Smooth muscle cell (in vitro differentiated cells): Measurements from ENCODE around the gene ZNF628. TPM values are rescaled to one million over a fixed set of nuclear protein-coding genes. Genes with fewer than 3 reads are reported as not detected.

Experiments used
- DNase-seq: peaks from one replicate; lab custom pipeline; 2025; ENCODE audit not compliant: unreplicated experiment; lab: John Stamatoyannopoulos, UW
- H2AFZ ChIP-seq: fragments of 200-600 bp; sonication (generic); 2 replicates; pipeline ENCODE4 v1.6.0; 2016; ENCODE audit warnings: antibody characterized with exemption, low read depth, mild to moderate bottlenecking
- H3F3A ChIP-seq: fragments of 200-600 bp; sonication (generic); 2 replicates; pipeline ENCODE4 v1.6.0; 2017; ENCODE audit warnings: antibody characterized with exemption, low read depth
- H3K27ac ChIP-seq: fragments of 200-600 bp; sonication (generic); 2 replicates; pipeline ENCODE4 v1.5.1; 2016; ENCODE audit warnings: low read depth, mild to moderate bottlenecking
- H3K27me3 ChIP-seq: fragments of 200-600 bp; sonication (generic); 2 replicates; pipeline ENCODE4 v1.6.1; 2016; ENCODE audit warnings: low read depth, mild to moderate bottlenecking
- H3K36me3 ChIP-seq: fragments of 200-600 bp; sonication (generic); 2 replicates; pipeline ENCODE4 v1.5.1; 2016; ENCODE audit warnings: low read depth
- H3K4me1 ChIP-seq: fragments of 200-600 bp; sonication (generic); 2 replicates; pipeline ENCODE4 v1.5.1; 2016; ENCODE audit warnings: low read depth
- H3K4me2 ChIP-seq: fragments of 200-600 bp; sonication (generic); 2 replicates; pipeline ENCODE4 v1.6.0; 2016; ENCODE audit warnings: mild to moderate bottlenecking
- H3K4me3 ChIP-seq: fragments of 200-600 bp; sonication (generic); 2 replicates; pipeline ENCODE4 v1.5.1; 2016; ENCODE audit warnings: mild to moderate bottlenecking
- H3K79me2 ChIP-seq: fragments of 200-600 bp; sonication (generic); 2 replicates; pipeline ENCODE4 v1.6.0; 2016; ENCODE audit warnings: low read depth, mild to moderate bottlenecking
- H3K9ac ChIP-seq: fragments of 200-600 bp; sonication (generic); 2 replicates; pipeline ENCODE4 v1.6.0; 2016; ENCODE audit warnings: low read depth
- H3K9me3 ChIP-seq: fragments of 200-600 bp; sonication (generic); replicated peaks from 2 replicates; pipeline ENCODE4 v1.5.1; 2016; ENCODE audit warnings: low read depth
- H4K20me1 ChIP-seq: fragments of 200-600 bp; sonication (generic); 2 replicates; pipeline ENCODE4 v1.6.0; 2016; ENCODE audit warnings: low read depth
- WGBS: methylation state at CpG from one replicate; pipeline ENCODE4 v1.1.7; 2016; ENCODE audit warnings: low lambda C conversion rate; 5-methylcytosine and 5-hydroxymethylcytosine counted together
- polyA plus RNA-seq: library from polyadenylated mRNA; unstranded; fragments of >200 nt; fragmentation: Nextera tagmentation; extraction: Ambion mirVana; gene quantifications from 2 replicates; pipeline ENCODE4 v1.2.1, GENCODE V29; 2016
- total RNA-seq: library from RNA; depleted of rRNA; stranded (reverse); fragments of >200 nt; gene quantifications from 2 replicates; pipeline ENCODE4 v1.2.3, GENCODE V29; 2014
- TF ChIP-seq, protein P1 (sequence below): fragments of 200-600 bp; sonication (generic); IDR thresholded peaks from 2 replicates; pipeline ENCODE4 v1.5.1; 2017; ENCODE audit warnings: borderline replicate concordance, mild to moderate bottlenecking, antibody characterized with exemption; ENCODE audit not compliant: insufficient read depth, poor library complexity, severe bottlenecking

Gene ZNF628
- total and polyA plus RNA-seq, 2 experiments from 2014 or later = 1.3 to 2.6 TPM

GRCh38 chr19:55461259-55461973 lies 15.0 kb upstream of the ZNF628 start, which contains the start of gene ISOC2:
TSS of gene ISOC2 (minus strand) at chr19:55461642. CDS start at chr19:55456486, 5,156 bp downstream.
- H3K4me2 ChIP-seq = peak within 1 kb of the TSS; percentile 90
- H3K9ac ChIP-seq = peak within 1 kb of the TSS; percentile 67
- DNase-seq = peak; percentile 99
- TF ChIP-seq, protein P1, sequence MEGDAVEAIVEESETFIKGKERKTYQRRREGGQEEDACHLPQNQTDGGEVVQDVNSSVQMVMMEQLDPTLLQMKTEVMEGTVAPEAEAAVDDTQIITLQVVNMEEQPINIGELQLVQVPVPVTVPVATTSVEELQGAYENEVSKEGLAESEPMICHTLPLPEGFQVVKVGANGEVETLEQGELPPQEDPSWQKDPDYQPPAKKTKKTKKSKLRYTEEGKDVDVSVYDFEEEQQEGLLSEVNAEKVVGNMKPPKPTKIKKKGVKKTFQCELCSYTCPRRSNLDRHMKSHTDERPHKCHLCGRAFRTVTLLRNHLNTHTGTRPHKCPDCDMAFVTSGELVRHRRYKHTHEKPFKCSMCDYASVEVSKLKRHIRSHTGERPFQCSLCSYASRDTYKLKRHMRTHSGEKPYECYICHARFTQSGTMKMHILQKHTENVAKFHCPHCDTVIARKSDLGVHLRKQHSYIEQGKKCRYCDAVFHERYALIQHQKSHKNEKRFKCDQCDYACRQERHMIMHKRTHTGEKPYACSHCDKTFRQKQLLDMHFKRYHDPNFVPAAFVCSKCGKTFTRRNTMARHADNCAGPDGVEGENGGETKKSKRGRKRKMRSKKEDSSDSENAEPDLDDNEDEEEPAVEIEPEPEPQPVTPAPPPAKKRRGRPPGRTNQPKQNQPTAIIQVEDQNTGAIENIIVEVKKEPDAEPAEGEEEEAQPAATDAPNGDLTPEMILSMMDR = no peak
- peak within 1 kb of the TSS; percentile 26 for H3K27ac ChIP-seq
- WGBS = under 1% methylated on average over 54 of the region's 54 CpGs
- peaks cover 22% of the 10 kb centered on the region for H4K20me1 ChIP-seq
- peak within 1 kb of the TSS; percentile 70 for H3K4me3 ChIP-seq
- H3K27me3 ChIP-seq = peaks cover 14% of the 10 kb centered on the region
- peak within 1 kb of the TSS; percentile 46 for H2AFZ ChIP-seq
- H3K79me2 ChIP-seq = no peaks in the 10 kb centered on the region
- H3K4me1 ChIP-seq = peaks cover 4% of the 10 kb centered on the region
- no peaks in the 10 kb centered on the region for H3K9me3 ChIP-seq
- peaks cover 6% of the 10 kb centered on the region for H3F3A ChIP-seq
- H3K36me3 ChIP-seq = no peaks in the 10 kb centered on the region

DNA sequence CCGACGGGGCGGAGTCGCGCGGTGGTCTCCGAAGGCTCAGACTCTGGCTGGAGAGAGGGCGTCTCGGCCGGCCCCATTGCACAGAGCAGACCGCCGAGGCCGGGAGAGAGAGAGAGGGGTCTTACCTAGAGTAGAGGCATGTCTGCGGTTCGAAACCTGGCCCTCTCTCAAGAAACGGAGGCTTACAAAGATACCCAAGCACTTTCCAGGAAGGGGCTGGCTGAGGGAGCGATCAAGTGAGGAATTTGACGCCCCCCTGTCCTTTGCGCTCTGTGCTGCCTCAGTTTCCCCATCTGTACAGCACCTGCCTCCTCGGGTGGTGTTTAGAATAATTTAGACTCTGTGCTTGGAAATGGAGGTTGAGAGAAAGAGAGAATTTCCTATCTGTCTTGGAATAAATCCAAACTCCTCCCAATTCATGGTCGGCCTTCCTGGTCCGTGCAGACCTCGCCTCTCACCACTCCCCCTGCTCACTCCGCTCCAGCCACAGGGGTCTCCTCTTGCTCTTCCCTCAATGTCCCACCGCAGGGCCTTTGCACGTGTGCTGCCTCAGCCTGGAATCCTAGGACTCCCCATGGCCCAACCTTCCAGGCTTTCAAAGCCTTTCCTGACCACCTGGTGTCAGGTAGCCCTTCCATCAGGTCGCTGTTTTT lies 14.3 kb upstream of the ZNF628 start:
- 34% methylated on average over 25 of the region's 27 CpGs for WGBS
- Histone ChIP-seq H3K27ac (no peak overlapping the region), H3K36me3 (no peaks in the 10 kb centered on the region), H2AFZ (peak overlapping the region; percentile 46), H3K9ac (no peak overlapping the region), H3K27me3 (peaks cover 14% of the 10 kb centered on the region), H3K9me3 (no peaks in the 10 kb centered on the region), H3K79me2 (no peaks in the 10 kb centered on the region), H4K20me1 (peaks cover 19% of the 10 kb centered on the region), H3K4me2 (peak overlapping the region; percentile 83), H3K4me1 (peaks cover 4% of the 10 kb centered on the region), H3K4me3 (peak overlapping the region; percentile 49), H3F3A (peaks cover 8% of the 10 kb centered on the region)
- TF ChIP-seq, protein P1 = no peak
- DNase-seq = no peak

GRCh38 chr19:55462722-55463121 lies 13.7 kb upstream of the ZNF628 start:
- Histone ChIP-seq H3F3A (peaks cover 12% of the 10 kb centered on the region), H3K4me1 (peaks cover 4% of the 10 kb centered on the region), H4K20me1 (peaks cover 16% of the 10 kb centered on the region), H2AFZ (no peak overlapping the region), H3K4me3 (no peak overlapping the region), H3K27ac (no peak overlapping the region), H3K9ac (no peak overlapping the region), H3K4me2 (no peak overlapping the region), H3K36me3 (no peaks in the 10 kb centered on the region), H3K27me3 (peaks cover 14% of the 10 kb centered on the region), H3K79me2 (no peaks in the 10 kb centered on the region), H3K9me3 (no peaks in the 10 kb centered on the region)
- TF ChIP-seq, protein P1 = no peak
- DNase-seq = no peak
- 91% methylated on average over 11 of the region's 11 CpGs for WGBS
